Measurements from ENCODE around the gene SULT1A3. TPM values are rescaled to one million over a fixed set of nuclear protein-coding genes. Genes with fewer than 3 reads are reported as not detected.

Gene SULT1A3
- total RNA-seq, 1 experiment from 2014 or later, result 8.3 TPM

- TF ChIP-seq IRF2 (CRISPR knock-in tag; IDR thresholded peaks at IDR 0.05; ENCODE audit: borderline replicate concordance, low read depth) (no peak), RELA (CRISPR knock-in tag; IDR thresholded peaks at IDR 0.05; ENCODE audit: borderline replicate concordance) (no peak), PRRX2 (CRISPR knock-in tag; IDR thresholded peaks at IDR 0.05) (no peak), E2F5 (CRISPR knock-in tag; IDR thresholded peaks at IDR 0.05) (no peak), FOXJ3 (CRISPR knock-in tag; IDR thresholded peaks at IDR 0.05; ENCODE audit: borderline replicate concordance) (no peak), JUN (CRISPR knock-in tag; IDR thresholded peaks at IDR 0.05) (no peak), ZNF423 (CRISPR knock-in tag; IDR thresholded peaks at IDR 0.05) (no peak), NFATC4 (CRISPR knock-in tag; IDR thresholded peaks at IDR 0.05) (no peak), MYBL2 (CRISPR knock-in tag; IDR thresholded peaks at IDR 0.05) (no peak), SOX15 (CRISPR knock-in tag; IDR thresholded peaks at IDR 0.05) (no peak)
Observed at GRCh38 chr16:30184096-30184890, 14.8 kb upstream of the SULT1A3 start (continued).

GRCh38 chr16:30184891-30185682 lies 14.0 kb upstream of the SULT1A3 start:
- no peak overlapping the region for H3K27ac Mint-ChIP-seq
- H3K9me3 Mint-ChIP-seq, result no peaks in the 10 kb centered on the region
- ATAC-seq (no peak), DNase-seq (ENCODE audit: low spot score) (no peak)
- H3K27me3 Mint-ChIP-seq (ENCODE audit: low read depth), result peaks cover 41% of the 10 kb centered on the region
- TF ChIP-seq ZNF263 (CRISPR knock-in tag; IDR thresholded peaks at IDR 0.05; ENCODE audit: low read depth) (no peak), ZNF121 (CRISPR knock-in tag; IDR thresholded peaks at IDR 0.05) (no peak), ZNF317 (CRISPR knock-in tag; IDR thresholded peaks at IDR 0.05; ENCODE audit: borderline replicate concordance, low read depth) (no peak), AFF4 (CRISPR knock-in tag; IDR thresholded peaks at IDR 0.05; ENCODE audit: borderline replicate concordance) (no peak), ZNF416 (CRISPR knock-in tag; IDR thresholded peaks at IDR 0.05) (no peak), SMAD4 (CRISPR knock-in tag; IDR thresholded peaks at IDR 0.05) (no peak), JUN (CRISPR knock-in tag; IDR thresholded peaks at IDR 0.05) (no peak), OVOL2 (CRISPR knock-in tag; IDR thresholded peaks at IDR 0.05; ENCODE audit: borderline replicate concordance) (no peak), ETV6 (CRISPR knock-in tag; IDR thresholded peaks at IDR 0.05) (no peak), TEAD4 (CRISPR knock-in tag; IDR thresholded peaks at IDR 0.05) (no peak), ATF3 (CRISPR knock-in tag; conservative IDR thresholded peaks at IDR 0.05) (no peak), CTCF (IDR thresholded peaks at IDR 0.05) (no peak), SOX15 (CRISPR knock-in tag; IDR thresholded peaks at IDR 0.05) (no peak), ZMAT4 (CRISPR knock-in tag; IDR thresholded peaks at IDR 0.05) (no peak), MYBL2 (CRISPR knock-in tag; IDR thresholded peaks at IDR 0.05) (no peak), GABPB1 (CRISPR knock-in tag; IDR thresholded peaks at IDR 0.05) (no peak), ZNF425 (CRISPR knock-in tag; conservative IDR thresholded peaks at IDR 0.05) (no peak), MXD4 (CRISPR knock-in tag; IDR thresholded peaks at IDR 0.05; ENCODE audit: borderline replicate concordance) (no peak), HMGA2 (CRISPR knock-in tag; IDR thresholded peaks at IDR 0.05) (no peak)
- H3K4me3 Mint-ChIP-seq, result no peak overlapping the region
- CTCF ChIA-PET, result interaction anchor here (1.2 to 4.8 kb wide), 4 partner anchors 72 to 430 kb away, joined by 4 to 21 read pairs (median 12); partner anchors contain the start of genes GDPD3 and TBX6
- POLR2A ChIA-PET, result interaction anchor here (1.0 kb wide), 1 partner anchor 93 kb away, joined by 3 read pairs; no protein-coding TSS in a partner anchor
- H3K4me1 Mint-ChIP-seq, result peaks cover 7% of the 10 kb centered on the region
- no peaks in the 10 kb centered on the region for H3K36me3 Mint-ChIP-seq
